GM13977 (cell line): ENCODE measurements around the gene SCARB1.

Experiments
- DNase-seq: peaks from one replicate; pipeline ENCODE4 v3.0.0; 2012; ENCODE audit warnings: low spot score
- in situ Hi-C: fragments of 300-500 bp; cut with MboI; formaldehyde crosslinking; loops from one replicate; pipeline ENCODE4 v1.12.0; 2022; ENCODE audit warnings: low sequenced_read_pairs, low pct_unique_long_range_greater_than_20kb, mixed read lengths, inconsistent platforms; ENCODE audit not compliant: unreplicated experiment
- TF ChIP-seq, protein P1 (sequence below): IDR thresholded peaks from 2 replicates; pipeline ENCODE4 v1.5.1; 2012; ENCODE audit warnings: mild to moderate bottlenecking, control low read depth; ENCODE audit not compliant: insufficient read depth; ENCODE audit errors: extremely low read depth, missing control alignments

The SCARB1 gene

DNA sequence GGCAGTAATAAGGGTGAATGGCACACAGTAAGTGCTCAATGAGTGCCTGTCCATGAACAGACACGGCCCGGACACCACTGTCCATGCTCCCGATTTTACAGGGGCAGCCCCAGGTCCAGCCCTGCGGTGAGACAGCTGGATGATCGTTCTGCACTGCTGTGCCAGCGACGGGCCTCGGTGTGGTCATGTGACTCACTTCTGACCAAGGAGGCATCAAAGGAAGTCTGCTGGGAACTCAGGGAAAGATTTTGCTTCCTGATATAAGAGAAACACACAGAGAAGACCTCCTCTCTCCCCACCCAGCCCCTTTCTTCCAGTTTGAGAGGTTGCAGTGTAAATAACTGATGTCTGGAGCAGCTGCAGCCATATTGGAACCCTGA lies 126.6 kb downstream of the SCARB1 start:
- DNase-seq: no peak
- TF ChIP-seq, protein P1, sequence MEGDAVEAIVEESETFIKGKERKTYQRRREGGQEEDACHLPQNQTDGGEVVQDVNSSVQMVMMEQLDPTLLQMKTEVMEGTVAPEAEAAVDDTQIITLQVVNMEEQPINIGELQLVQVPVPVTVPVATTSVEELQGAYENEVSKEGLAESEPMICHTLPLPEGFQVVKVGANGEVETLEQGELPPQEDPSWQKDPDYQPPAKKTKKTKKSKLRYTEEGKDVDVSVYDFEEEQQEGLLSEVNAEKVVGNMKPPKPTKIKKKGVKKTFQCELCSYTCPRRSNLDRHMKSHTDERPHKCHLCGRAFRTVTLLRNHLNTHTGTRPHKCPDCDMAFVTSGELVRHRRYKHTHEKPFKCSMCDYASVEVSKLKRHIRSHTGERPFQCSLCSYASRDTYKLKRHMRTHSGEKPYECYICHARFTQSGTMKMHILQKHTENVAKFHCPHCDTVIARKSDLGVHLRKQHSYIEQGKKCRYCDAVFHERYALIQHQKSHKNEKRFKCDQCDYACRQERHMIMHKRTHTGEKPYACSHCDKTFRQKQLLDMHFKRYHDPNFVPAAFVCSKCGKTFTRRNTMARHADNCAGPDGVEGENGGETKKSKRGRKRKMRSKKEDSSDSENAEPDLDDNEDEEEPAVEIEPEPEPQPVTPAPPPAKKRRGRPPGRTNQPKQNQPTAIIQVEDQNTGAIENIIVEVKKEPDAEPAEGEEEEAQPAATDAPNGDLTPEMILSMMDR: no peak
- in situ Hi-C loops: no loop called here

DNA sequence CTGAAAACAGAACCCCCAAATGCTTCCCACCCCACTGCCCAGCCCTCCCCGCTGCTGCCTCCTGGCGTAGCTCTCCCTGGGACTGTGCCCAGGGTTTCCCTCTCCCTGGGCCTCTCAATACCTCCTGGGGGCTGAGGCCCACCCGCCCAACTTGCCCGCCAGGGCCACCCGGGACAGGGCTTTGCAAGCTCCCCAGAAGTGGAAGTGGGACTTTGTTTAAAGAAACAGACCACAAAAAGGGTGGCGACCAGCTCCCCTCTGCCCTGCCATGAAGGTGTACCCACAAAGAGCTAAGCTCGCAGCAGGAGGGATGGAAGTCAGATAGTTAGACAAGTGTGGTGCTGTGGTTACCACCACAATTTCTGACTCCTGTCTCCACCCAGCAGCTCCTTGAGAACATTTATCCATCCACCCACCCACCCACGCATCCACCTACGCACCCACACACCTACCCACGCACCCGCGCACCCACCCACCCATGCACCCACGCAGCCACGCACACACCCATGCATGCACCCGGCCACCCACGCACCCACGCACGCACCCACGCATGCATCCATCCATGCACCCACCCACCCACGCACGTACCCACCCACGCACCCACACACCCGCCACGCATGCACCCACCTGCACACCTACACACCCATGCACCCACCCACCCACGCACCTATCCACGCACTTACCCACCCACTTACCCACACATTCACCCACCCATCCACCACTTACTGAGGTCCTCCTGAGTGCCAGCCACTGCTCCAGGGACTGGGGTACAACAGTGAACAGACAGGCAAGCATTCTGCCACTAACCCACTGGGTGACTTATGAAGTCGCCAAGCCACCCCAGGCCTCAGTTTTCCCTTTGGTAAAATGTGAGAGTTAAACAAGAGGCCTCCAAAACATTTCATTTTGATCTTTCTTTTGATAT lies 127.3 kb downstream of the SCARB1 start:
- TF ChIP-seq, protein P1: no peak
- in situ Hi-C loops: no loop called here
- no peak for DNase-seq

DNA sequence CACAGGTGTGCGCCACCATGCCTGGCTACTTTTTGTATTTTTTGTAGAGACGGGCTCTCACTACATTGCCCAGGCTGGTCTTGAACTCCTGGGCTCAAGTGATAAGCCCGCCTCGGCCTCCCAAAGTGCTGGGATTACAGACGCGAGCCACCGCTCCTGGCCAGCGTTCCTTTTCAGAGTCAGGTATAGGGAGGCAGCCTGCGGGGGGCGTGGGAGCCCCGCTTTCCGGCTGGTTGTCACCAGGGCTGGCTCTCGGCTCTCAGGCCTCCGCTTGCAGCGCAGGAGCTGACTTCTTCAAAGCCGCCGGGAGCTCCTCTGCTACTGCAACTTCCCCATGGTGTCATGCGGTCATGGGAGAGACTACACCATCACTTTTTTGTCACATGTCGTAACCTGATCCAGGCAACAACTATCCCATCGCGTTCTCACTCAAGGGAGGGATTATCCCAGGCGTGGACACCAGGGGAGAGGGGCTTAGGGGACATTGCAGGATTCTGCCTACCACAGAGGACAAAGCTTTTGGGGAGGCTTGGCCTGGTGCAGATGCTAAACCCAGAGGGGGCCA lies 129.4 kb downstream of the SCARB1 start:
- DNase-seq: no peak
- TF ChIP-seq, protein P1: no peak
- in situ Hi-C loops: no loop called here

DNA sequence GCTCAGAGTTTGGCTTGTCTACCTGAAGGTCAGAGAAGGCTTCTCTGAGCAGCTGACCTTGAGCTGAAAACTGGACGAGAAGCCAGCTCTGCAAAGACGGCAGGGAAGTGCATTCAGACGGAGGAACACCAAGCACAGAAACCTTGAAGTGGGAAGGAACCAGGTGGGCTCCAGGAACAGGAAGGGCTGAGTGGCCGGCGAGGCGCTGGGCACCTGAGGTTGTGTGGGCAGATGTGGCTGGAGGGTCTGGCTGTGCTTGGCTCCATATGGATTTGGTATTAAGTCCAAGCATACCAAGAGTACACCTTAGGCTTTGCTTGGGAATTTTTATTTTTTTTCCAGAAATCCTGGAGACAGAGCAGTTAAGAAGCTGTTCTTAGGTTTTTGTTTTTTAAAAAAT lies 130.6 kb downstream of the SCARB1 start:
- in situ Hi-C loops: no loop called here
- TF ChIP-seq, protein P1: no peak
- no peak for DNase-seq

DNA sequence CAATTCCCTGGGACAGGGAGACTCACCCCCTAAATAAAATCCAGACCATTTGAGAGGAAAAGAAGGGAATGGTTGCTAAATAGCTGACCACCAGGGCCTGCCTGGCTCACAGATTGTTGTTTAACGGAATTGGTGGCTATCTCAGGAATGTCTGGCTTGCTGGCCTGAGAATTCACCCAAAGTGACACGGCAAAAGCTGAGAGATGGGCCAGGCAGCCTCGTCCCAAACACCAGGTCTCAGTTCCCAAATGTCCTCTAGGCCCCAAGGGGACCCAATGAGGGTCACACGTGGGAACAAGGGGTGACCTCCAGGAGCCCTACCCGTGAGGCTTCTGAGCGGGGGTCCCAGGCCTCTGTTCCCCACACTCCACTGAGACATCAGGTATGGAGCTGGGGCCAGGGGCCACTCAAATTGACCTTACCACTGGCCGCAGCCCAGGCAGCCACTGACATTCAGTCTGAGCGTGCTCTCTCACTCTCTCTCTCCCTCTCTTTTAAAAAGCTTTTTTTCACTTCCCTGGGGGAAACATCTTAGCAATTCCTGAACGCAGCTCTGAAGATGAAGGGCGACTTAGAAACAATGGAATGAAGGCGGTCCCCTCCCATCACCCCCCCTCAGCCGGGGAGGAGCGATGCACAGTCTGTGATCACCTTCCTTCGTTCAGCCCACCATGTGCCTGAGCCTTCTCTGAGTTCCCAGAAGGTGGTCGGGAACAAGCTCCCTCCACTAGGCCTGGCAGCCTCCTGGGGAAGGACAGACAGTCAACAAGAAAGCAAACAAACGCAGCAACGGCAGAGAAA lies 131.2 kb downstream of the SCARB1 start:
- in situ Hi-C loops: no loop called here
- no peak for DNase-seq
- TF ChIP-seq, protein P1: no peak

DNA sequence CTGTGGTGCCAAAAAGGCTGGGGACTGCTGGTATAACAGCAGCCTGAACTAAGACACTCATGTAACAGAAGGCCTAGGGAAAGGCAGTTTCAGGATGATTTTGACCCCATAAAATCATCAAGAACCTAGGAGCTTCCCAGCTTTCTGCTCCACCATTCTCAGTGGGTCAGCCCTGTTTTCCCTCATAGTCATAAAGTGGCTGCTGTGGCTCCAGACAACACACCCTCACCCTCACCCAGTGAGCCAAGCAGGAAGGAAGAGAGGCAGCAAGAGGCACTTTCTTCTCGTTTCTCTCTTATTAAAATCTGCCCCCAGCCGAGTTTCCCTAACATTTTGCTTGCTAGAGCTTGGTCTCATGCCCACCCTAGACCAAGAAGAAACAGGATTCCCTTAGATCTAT lies 131.8 kb downstream of the SCARB1 start:
- TF ChIP-seq, protein P1: no peak
- no peak for DNase-seq
- in situ Hi-C loops: no loop called here
